NB4 (cell line): Measurements from ENCODE around the gene JAG2.

Experiments
- CTCF ChIP-seq: IDR thresholded peaks from one replicate; pipeline ENCODE4 v1.5.1; 2012; ENCODE audit warnings: low read depth, low read length
- MAX ChIP-seq: IDR thresholded peaks from 2 replicates; pipeline ENCODE4 v1.6.1; 2011; ENCODE audit warnings: low read depth, low read length
- MYC ChIP-seq: IDR thresholded peaks from 2 replicates; pipeline ENCODE4 v1.6.1; 2011; ENCODE audit warnings: low read depth, low read length

GRCh38 chr14:105140581-105140980 is 28.0 kb downstream of the JAG2 start:
- TF ChIP-seq CTCF (no peak), MAX (no peak), MYC (no peak)
